LoVo (cell line): ENCODE results near the gene GZF1.
"Not testable (repeated sequence)": the region's sequence is repeated elsewhere in the genome, so short reads cannot be mapped to it uniquely, and the experiment has no call there.

Experiments used
- DNase-seq: peaks from one replicate; pipeline ENCODE4 v3.0.0-alpha.2; 2016; ENCODE audit warnings: low spot score

The GZF1 gene

GRCh38 chr20:23347791-23348190 lies 14.2 kb upstream of the GZF1 start:
- DNase-seq = no peak

- DNase-seq = not testable (repeated sequence)
These were observed 13.5 kb upstream of the GZF1 start for GRCh38 chr20:23348510-23348909.

GRCh38 chr20:23349338-23350195 lies 12.4 kb upstream of the GZF1 start:
- DNase-seq = peak; percentile 32

GRCh38 chr20:23350196-23350903 lies 11.6 kb upstream of the GZF1 start, which contains the start of gene NXT1:
TSS of gene NXT1 (plus strand) at chr20:23350791. CDS start at chr20:23354042, 3,251 bp downstream.
- peak; percentile 96 for DNase-seq

- DNase-seq = peak; percentile 38
These were observed 10.8 kb upstream of the GZF1 start for GRCh38 chr20:23350904-23351838.

- no peak for DNase-seq
These were observed 5.8 kb upstream of the GZF1 start for GRCh38 chr20:23356203-23356602.

GRCh38 chr20:23357767-23358562 lies 4.0 kb upstream of the GZF1 start:
- DNase-seq = peak; percentile 98

GRCh38 chr20:23358563-23358906 lies 3.4 kb upstream of the GZF1 start:
- DNase-seq = no peak

GRCh38 chr20:23358923-23359593 lies 2.9 kb upstream of the GZF1 start:
- DNase-seq = no peak

- DNase-seq = no peak
These were observed 1.5 kb upstream of the GZF1 start for GRCh38 chr20:23360531-23360930.

GRCh38 chr20:23361119-23361475 lies 885 bp upstream of the GZF1 start:
- no peak for DNase-seq

- no peak for DNase-seq
These were observed 642 bp downstream of the GZF1 start for GRCh38 chr20:23362392-23363256.

- DNase-seq = no peak
These were observed 1.3 kb downstream of the GZF1 start for GRCh38 chr20:23363257-23363649.

- DNase-seq = no peak
These were observed 3.6 kb downstream of the GZF1 start for GRCh38 chr20:23365390-23366165.

- no peak for DNase-seq
These were observed 4.4 kb downstream of the GZF1 start for GRCh38 chr20:23366384-23366783.

- DNase-seq = no peak
These were observed 5.8 kb downstream of the GZF1 start for GRCh38 chr20:23367770-23368169.

GRCh38 chr20:23368316-23369071 lies 6.5 kb downstream of the GZF1 start:
- DNase-seq = no peak

GRCh38 chr20:23369072-23369823 lies 7.3 kb downstream of the GZF1 start:
- DNase-seq = no peak
